Endothelial cell of umbilical vein (primary cell): ENCODE measurements around the gene FAM168A.

ENCODE experiments used
- CTCF ChIP-seq, 2 donors: IDR thresholded peaks; 1 replicate in 1 of 2; 2 replicates in 1 of 2; pipeline ENCODE4 v1.5.1; 2011; ENCODE audit warnings: low read length in 2 of 2, mild to moderate bottlenecking in 2 of 2, moderate library complexity in 2 of 2, control low read depth in 1 of 2, inconsistent platforms in 1 of 2, low read depth in 1 of 2; ENCODE audit not compliant: insufficient read depth in 1 of 2; ENCODE audit errors: extremely low read depth in 1 of 2
- EZH2 ChIP-seq: IDR thresholded peaks from 2 replicates; pipeline ENCODE4 v1.6.1; 2012; ENCODE audit warnings: borderline replicate concordance, low read depth, mild to moderate bottlenecking, moderate library complexity, low read length, inconsistent platforms; ENCODE audit not compliant: severe bottlenecking
- MAX ChIP-seq: IDR thresholded peaks from 2 replicates; pipeline ENCODE4 v1.6.1; 2011; ENCODE audit not compliant: insufficient read depth, insufficient read length
- MYC ChIP-seq: IDR thresholded peaks from one replicate; pipeline ENCODE4 v1.6.1; 2011; ENCODE audit warnings: mild to moderate bottlenecking, low read depth, low read length
- POLR2A ChIP-seq: IDR thresholded peaks from 2 replicates; pipeline ENCODE4 v1.6.1; 2012; ENCODE audit warnings: low read depth, mild to moderate bottlenecking, control low read depth, low read length
- POLR2AphosphoS5 ChIP-seq: IDR thresholded peaks from 2 replicates; pipeline ENCODE4 v1.6.1; 2012; ENCODE audit warnings: low read depth, mild to moderate bottlenecking, control low read depth, low read length, moderate library complexity; ENCODE audit not compliant: insufficient read depth

GRCh38 chr11:73592640-73593039, 5.3 kb downstream of the FAM168A start:
- TF ChIP-seq EZH2 (no peak), POLR2A (no peak), MAX (no peak), CTCF (IDR thresholded peaks at IDR 0.05; ENCODE audit: extremely low read depth in 1 of 2, insufficient read depth in 1 of 2, low read depth in 1 of 2, low read length in 2 of 2) (no peak), POLR2AphosphoS5 (no peak), MYC (no peak)
